ENCODE measurements around the gene KIRREL3.

The KIRREL3 gene

GRCh38 chr11:126753990-126754389 lies 246.6 kb downstream of the KIRREL3 start:
- Histone ChIP-seq H3K4me3 (no peak overlapping the region), H3K36me3 (ENCODE audit: insufficient read depth, low read length) (no peaks in the 10 kb centered on the region), H3K9ac (ENCODE audit: insufficient read length) (no peak overlapping the region), H3K9me3 (ENCODE audit: low read depth, low read length) (no peaks in the 10 kb centered on the region), H3K27ac (no peak overlapping the region)
- no peak for TF ChIP-seq FOXP2 (optimal IDR thresholded peaks at IDR 0.05; ENCODE audit: control extremely low read depth, extremely low read length, insufficient read depth)
- no peak for TF ChIP-seq EZH2 (IDR thresholded peaks at IDR 0.05)
- TF ChIP-seq POLR2AphosphoS5 (IDR thresholded peaks at IDR 0.05; ENCODE audit: borderline replicate concordance, low read depth, low read length): no peak
- DNase-seq (ENCODE audit: low read depth, low spot score): no peak

- no peaks in the 10 kb centered on the region for H3K9me3 ChIP-seq (ENCODE audit: low read depth, low read length)
- DNase-seq (ENCODE audit: low read depth, low spot score): no peak
- H3K4me3 ChIP-seq: no peak overlapping the region
- H3K36me3 ChIP-seq (ENCODE audit: insufficient read depth, low read length): no peaks in the 10 kb centered on the region
- no peak for TF ChIP-seq EZH2 (IDR thresholded peaks at IDR 0.05)
- no peak for TF ChIP-seq FOXP2 (optimal IDR thresholded peaks at IDR 0.05; ENCODE audit: control extremely low read depth, extremely low read length, insufficient read depth)
- TF ChIP-seq POLR2AphosphoS5 (IDR thresholded peaks at IDR 0.05; ENCODE audit: borderline replicate concordance, low read depth, low read length): no peak
- no peak overlapping the region for H3K27ac ChIP-seq
- H3K9ac ChIP-seq (ENCODE audit: insufficient read length): no peak overlapping the region
Measured at GRCh38 chr11:126751242-126751641, 249.3 kb downstream of the KIRREL3 start.

GRCh38 chr11:126748793-126749192 lies 251.8 kb downstream of the KIRREL3 start:
- Histone ChIP-seq H3K9me3 (ENCODE audit: low read depth, low read length) (no peaks in the 10 kb centered on the region), H3K36me3 (ENCODE audit: insufficient read depth, low read length) (no peaks in the 10 kb centered on the region), H3K9ac (ENCODE audit: insufficient read length) (no peak overlapping the region), H3K27ac (no peak overlapping the region), H3K4me3 (no peak overlapping the region)
- DNase-seq (ENCODE audit: low read depth, low spot score): no peak
- no peak for TF ChIP-seq FOXP2 (optimal IDR thresholded peaks at IDR 0.05; ENCODE audit: control extremely low read depth, extremely low read length, insufficient read depth)
- TF ChIP-seq POLR2AphosphoS5 (IDR thresholded peaks at IDR 0.05; ENCODE audit: borderline replicate concordance, low read depth, low read length): no peak
- no peak for TF ChIP-seq EZH2 (IDR thresholded peaks at IDR 0.05)

GRCh38 chr11:126748100-126748791 lies 252.3 kb downstream of the KIRREL3 start:
- H3K9me3 ChIP-seq (ENCODE audit: low read depth, low read length): no peaks in the 10 kb centered on the region
- no peak overlapping the region for H3K27ac ChIP-seq
- no peak for TF ChIP-seq POLR2AphosphoS5 (IDR thresholded peaks at IDR 0.05; ENCODE audit: borderline replicate concordance, low read depth, low read length)
- TF ChIP-seq FOXP2 (optimal IDR thresholded peaks at IDR 0.05; ENCODE audit: control extremely low read depth, extremely low read length, insufficient read depth): no peak
- TF ChIP-seq EZH2 (IDR thresholded peaks at IDR 0.05): no peak
- H3K9ac ChIP-seq (ENCODE audit: insufficient read length): no peak overlapping the region
- no peaks in the 10 kb centered on the region for H3K36me3 ChIP-seq (ENCODE audit: insufficient read depth, low read length)
- no peak overlapping the region for H3K4me3 ChIP-seq
- DNase-seq (ENCODE audit: low read depth, low spot score): no peak

GRCh38 chr11:126747315-126747714 lies 253.3 kb downstream of the KIRREL3 start:
- no peak for DNase-seq (ENCODE audit: low read depth, low spot score)
- H3K36me3 ChIP-seq (ENCODE audit: insufficient read depth, low read length): no peaks in the 10 kb centered on the region
- H3K9me3 ChIP-seq (ENCODE audit: low read depth, low read length): no peaks in the 10 kb centered on the region
- TF ChIP-seq EZH2 (IDR thresholded peaks at IDR 0.05): no peak
- no peak for TF ChIP-seq POLR2AphosphoS5 (IDR thresholded peaks at IDR 0.05; ENCODE audit: borderline replicate concordance, low read depth, low read length)
- no peak for TF ChIP-seq FOXP2 (optimal IDR thresholded peaks at IDR 0.05; ENCODE audit: control extremely low read depth, extremely low read length, insufficient read depth)
- H3K9ac ChIP-seq (ENCODE audit: insufficient read length): no peak overlapping the region
- H3K4me3 ChIP-seq: no peak overlapping the region
- H3K27ac ChIP-seq: no peak overlapping the region

GRCh38 chr11:126746443-126746842 lies 254.1 kb downstream of the KIRREL3 start:
- Histone ChIP-seq H3K4me3 (no peak overlapping the region), H3K36me3 (ENCODE audit: insufficient read depth, low read length) (no peaks in the 10 kb centered on the region), H3K9ac (ENCODE audit: insufficient read length) (no peak overlapping the region), H3K9me3 (ENCODE audit: low read depth, low read length) (no peaks in the 10 kb centered on the region), H3K27ac (no peak overlapping the region)
- TF ChIP-seq FOXP2 (optimal IDR thresholded peaks at IDR 0.05; ENCODE audit: control extremely low read depth, extremely low read length, insufficient read depth): no peak
- TF ChIP-seq EZH2 (IDR thresholded peaks at IDR 0.05): no peak
- TF ChIP-seq POLR2AphosphoS5 (IDR thresholded peaks at IDR 0.05; ENCODE audit: borderline replicate concordance, low read depth, low read length): no peak
- DNase-seq (ENCODE audit: low read depth, low spot score): no peak

GRCh38 chr11:126744699-126745098 lies 255.9 kb downstream of the KIRREL3 start:
- Histone ChIP-seq H3K36me3 (ENCODE audit: insufficient read depth, low read length) (no peaks in the 10 kb centered on the region), H3K27ac (no peak overlapping the region), H3K9ac (ENCODE audit: insufficient read length) (no peak overlapping the region), H3K4me3 (no peak overlapping the region), H3K9me3 (ENCODE audit: low read depth, low read length) (no peaks in the 10 kb centered on the region)
- DNase-seq (ENCODE audit: low read depth, low spot score): no peak
- no peak for TF ChIP-seq FOXP2 (optimal IDR thresholded peaks at IDR 0.05; ENCODE audit: control extremely low read depth, extremely low read length, insufficient read depth)
- no peak for TF ChIP-seq EZH2 (IDR thresholded peaks at IDR 0.05)
- TF ChIP-seq POLR2AphosphoS5 (IDR thresholded peaks at IDR 0.05; ENCODE audit: borderline replicate concordance, low read depth, low read length): no peak

- Histone ChIP-seq H3K4me3 (no peak overlapping the region), H3K9me3 (ENCODE audit: low read depth, low read length) (no peaks in the 10 kb centered on the region), H3K9ac (ENCODE audit: insufficient read length) (no peak overlapping the region), H3K36me3 (ENCODE audit: insufficient read depth, low read length) (no peaks in the 10 kb centered on the region), H3K27ac (no peak overlapping the region)
- TF ChIP-seq FOXP2 (optimal IDR thresholded peaks at IDR 0.05; ENCODE audit: control extremely low read depth, extremely low read length, insufficient read depth): no peak
- TF ChIP-seq POLR2AphosphoS5 (IDR thresholded peaks at IDR 0.05; ENCODE audit: borderline replicate concordance, low read depth, low read length): no peak
- no peak for TF ChIP-seq EZH2 (IDR thresholded peaks at IDR 0.05)
- DNase-seq (ENCODE audit: low read depth, low spot score): no peak
Measured at GRCh38 chr11:126743628-126744027, 256.9 kb downstream of the KIRREL3 start.

GRCh38 chr11:126742582-126742981 lies 258.0 kb downstream of the KIRREL3 start:
- Histone ChIP-seq H3K4me3 (no peak overlapping the region), H3K27ac (no peak overlapping the region), H3K36me3 (ENCODE audit: insufficient read depth, low read length) (no peaks in the 10 kb centered on the region), H3K9ac (ENCODE audit: insufficient read length) (no peak overlapping the region), H3K9me3 (ENCODE audit: low read depth, low read length) (no peaks in the 10 kb centered on the region)
- no peak for TF ChIP-seq POLR2AphosphoS5 (IDR thresholded peaks at IDR 0.05; ENCODE audit: borderline replicate concordance, low read depth, low read length)
- no peak for TF ChIP-seq EZH2 (IDR thresholded peaks at IDR 0.05)
- no peak for TF ChIP-seq FOXP2 (optimal IDR thresholded peaks at IDR 0.05; ENCODE audit: control extremely low read depth, extremely low read length, insufficient read depth)
- no peak for DNase-seq (ENCODE audit: low read depth, low spot score)

All from SK-N-MC (cell line).